Stimulated activated naive B cell treated with anti-CD40 and anti-IgM and Interleukin-4, amounts not matched to agents 10 μg/mL and 1 μg/mL and 100 μg/mL, for 72 hours (primary cell): ENCODE measurements around the gene CPS1.

ENCODE experiments used
- ATAC-seq, 2 donors: fragments of 150-1000 bp; cut with Tn5 transposase; replicated peaks; 2 replicates each; pipeline ENCODE4 v1.10.0; 2021; ENCODE audit warnings: moderate library complexity in 1 of 2
- DNase-seq: peaks from one replicate; pipeline ENCODE4 v3.0.0; 2021
- H3K27ac Mint-ChIP-seq: one replicate; pipeline ENCODE4 v1.8.0; 2022; ENCODE audit warnings: mild to moderate bottlenecking, mixed read lengths
- H3K27me3 Mint-ChIP-seq, 2 donors: one replicate each; pipeline ENCODE4 v1.8.0; 2022; ENCODE audit warnings: mixed read lengths in 2 of 2
- H3K36me3 Mint-ChIP-seq, 2 donors: one replicate each; pipeline ENCODE4 v1.8.0; 2022; ENCODE audit warnings: mixed read lengths in 2 of 2, mild to moderate bottlenecking in 1 of 2
- H3K4me1 Mint-ChIP-seq, 2 donors: one replicate each; pipeline ENCODE4 v1.8.0; 2022; ENCODE audit warnings: mixed read lengths in 2 of 2, mild to moderate bottlenecking in 1 of 2
- H3K4me3 Mint-ChIP-seq, 2 donors: one replicate each; pipeline ENCODE4 v1.8.0; 2022; ENCODE audit warnings: mild to moderate bottlenecking in 2 of 2, mixed read lengths in 2 of 2, moderate library complexity in 1 of 2
- H3K9me3 Mint-ChIP-seq, 2 donors: one replicate each; pipeline ENCODE4 v1.8.0; 2022; ENCODE audit warnings: mixed read lengths in 2 of 2, mild to moderate bottlenecking in 1 of 2

The CPS1 gene

DNA sequence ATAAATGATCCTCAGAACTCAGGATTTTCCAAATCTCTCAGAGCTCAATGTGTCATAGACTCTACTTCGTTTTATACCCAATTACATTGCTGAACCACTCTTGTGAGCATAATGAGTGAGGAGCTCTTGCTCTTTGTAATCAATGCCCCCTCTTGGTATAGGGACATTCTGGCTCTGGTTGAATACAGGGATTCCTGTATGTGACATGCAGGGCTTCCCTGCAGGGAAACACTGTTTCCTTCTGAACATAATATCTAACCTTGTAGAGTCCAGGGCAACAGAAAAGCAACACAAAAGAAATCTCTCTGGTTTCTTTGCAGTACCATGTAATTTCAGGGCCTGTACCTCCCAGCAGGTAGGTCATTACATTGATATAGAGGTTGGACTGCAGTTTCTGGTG, 101.5 kb downstream of the CPS1 start:
- H3K4me3 Mint-ChIP-seq = no peak overlapping the region
- H3K27ac Mint-ChIP-seq = no peak overlapping the region
- no peaks in the 10 kb centered on the region for H3K27me3 Mint-ChIP-seq
- H3K36me3 Mint-ChIP-seq = no peaks in the 10 kb centered on the region
- H3K9me3 Mint-ChIP-seq = peaks cover 5% of the 10 kb centered on the region in 2 donors
- DNase-seq (no peak), ATAC-seq (no peak)
- no peaks in the 10 kb centered on the region for H3K4me1 Mint-ChIP-seq

DNA sequence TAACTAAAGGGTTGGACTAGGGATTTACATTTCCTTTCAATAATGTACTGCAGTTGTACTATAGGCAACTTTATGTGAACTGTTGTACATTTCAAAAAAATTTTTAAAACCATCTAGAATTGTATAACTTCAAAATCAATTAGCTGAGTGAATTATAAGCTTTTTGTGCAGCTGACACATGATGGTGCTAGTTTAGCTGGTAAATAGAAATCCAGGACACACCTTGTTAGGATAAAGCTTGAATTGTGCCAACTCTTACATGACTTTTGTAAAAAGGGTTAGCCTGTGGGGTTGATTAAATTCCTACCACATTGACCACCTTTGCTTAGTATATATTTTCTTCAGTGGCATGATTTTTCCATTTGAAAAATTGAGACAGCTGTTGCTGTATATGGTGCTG, 104.4 kb downstream of the CPS1 start:
- no peak for ATAC-seq
- Mint-ChIP-seq H3K27me3 (no peaks in the 10 kb centered on the region), H3K36me3 (no peaks in the 10 kb centered on the region), H3K27ac (no peak overlapping the region), H3K4me3 (no peak overlapping the region), H3K4me1 (no peaks in the 10 kb centered on the region), H3K9me3 (peaks cover 5% of the 10 kb centered on the region in 2 donors)
- no peak for DNase-seq

DNA sequence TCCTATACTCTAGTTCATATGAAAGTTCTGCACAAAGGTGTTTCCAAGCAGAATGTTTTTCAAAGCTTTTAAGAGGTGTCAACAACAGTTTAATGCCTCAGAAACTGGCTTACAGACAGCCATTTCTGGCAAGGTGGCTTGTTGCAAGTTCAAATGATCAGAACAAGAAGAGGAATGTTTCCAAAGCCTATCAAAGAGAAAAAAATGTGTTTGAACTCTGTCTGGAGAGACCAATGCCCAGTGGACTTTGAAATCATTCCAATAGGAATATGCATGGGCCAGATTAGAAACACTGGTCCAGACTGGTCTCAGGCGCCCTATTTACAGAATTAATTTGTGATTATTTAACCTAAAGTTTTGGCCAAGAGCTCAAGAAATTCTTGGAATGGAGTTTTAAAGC, 106.2 kb downstream of the CPS1 start:
- no peaks in the 10 kb centered on the region for H3K4me1 Mint-ChIP-seq
- peaks cover 5% of the 10 kb centered on the region in 2 donors for H3K9me3 Mint-ChIP-seq
- H3K27me3 Mint-ChIP-seq = no peaks in the 10 kb centered on the region
- DNase-seq (no peak), ATAC-seq (no peak)
- no peak overlapping the region for H3K4me3 Mint-ChIP-seq
- H3K27ac Mint-ChIP-seq = no peak overlapping the region
- H3K36me3 Mint-ChIP-seq = no peaks in the 10 kb centered on the region

DNA sequence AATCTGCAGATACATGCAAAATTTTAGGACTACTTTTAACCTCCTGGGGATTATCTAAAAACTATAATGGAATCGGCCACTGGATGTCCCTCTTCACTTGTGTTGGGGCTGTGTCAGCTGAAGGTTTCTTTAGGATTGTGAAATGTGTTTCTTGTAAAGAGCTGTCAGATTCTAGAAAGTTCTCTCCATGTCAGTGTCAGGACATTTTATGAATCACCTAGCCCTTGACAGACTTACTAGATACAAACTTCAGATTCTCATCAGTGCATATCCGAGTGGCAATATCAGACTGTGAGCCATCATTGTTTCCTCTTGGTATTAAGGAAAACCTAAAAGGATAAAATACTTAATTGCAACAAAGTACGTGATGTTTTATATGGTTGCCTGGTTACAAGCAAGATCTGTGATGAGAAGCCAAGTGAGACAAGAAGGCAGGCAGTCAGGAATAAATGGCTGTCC, 107.3 kb downstream of the CPS1 start:
- Mint-ChIP-seq H3K36me3 (no peaks in the 10 kb centered on the region), H3K4me3 (no peak overlapping the region), H3K27me3 (no peaks in the 10 kb centered on the region), H3K27ac (no peak overlapping the region), H3K9me3 (peaks cover 5% of the 10 kb centered on the region in 2 donors), H3K4me1 (no peaks in the 10 kb centered on the region)
- no peak for ATAC-seq
- DNase-seq = no peak

DNA sequence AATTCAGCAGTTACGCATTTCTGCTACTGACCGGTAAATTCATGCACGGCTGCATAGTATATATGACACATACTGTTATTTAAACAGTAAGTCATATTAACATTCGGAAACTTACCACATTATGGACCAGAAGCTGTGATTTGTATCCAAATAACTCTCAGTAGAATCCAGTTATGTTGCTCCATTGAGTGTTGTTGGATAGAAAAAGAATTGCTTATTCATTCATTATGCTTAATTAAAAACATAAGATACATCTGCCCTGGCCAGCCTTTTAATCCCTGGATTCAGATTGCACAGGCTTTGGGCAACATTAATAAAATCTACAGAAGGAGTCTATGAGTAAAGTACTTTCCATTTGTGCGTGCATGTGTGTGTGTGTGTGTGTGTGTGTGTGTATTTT, 111.3 kb downstream of the CPS1 start:
- no peak overlapping the region for H3K4me3 Mint-ChIP-seq
- no peaks in the 10 kb centered on the region for H3K9me3 Mint-ChIP-seq
- no peak for DNase-seq
- no peak for ATAC-seq
- H3K36me3 Mint-ChIP-seq = no peaks in the 10 kb centered on the region
- no peak overlapping the region for H3K27ac Mint-ChIP-seq
- no peaks in the 10 kb centered on the region for H3K4me1 Mint-ChIP-seq
- H3K27me3 Mint-ChIP-seq = no peaks in the 10 kb centered on the region

DNA sequence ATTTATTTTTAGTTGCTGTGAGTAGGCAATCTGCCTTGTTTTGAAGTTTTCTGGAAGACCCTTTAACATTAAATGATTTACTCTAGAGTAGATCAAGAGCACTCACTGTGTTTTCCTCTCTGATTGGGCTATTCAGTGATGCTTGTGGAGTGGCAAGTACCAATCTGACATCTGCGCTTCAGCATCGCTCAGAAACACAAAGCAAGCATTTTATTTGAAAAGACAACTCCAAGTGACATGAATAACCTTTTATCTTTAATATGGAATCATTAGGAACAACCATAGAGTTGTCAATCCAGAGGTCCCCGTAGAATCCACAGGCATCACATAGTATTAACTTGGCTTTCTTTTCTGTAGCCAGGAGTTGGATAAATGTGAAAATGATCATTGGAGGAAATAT, 114.7 kb downstream of the CPS1 start:
- ATAC-seq (no peak), DNase-seq (no peak)
- Mint-ChIP-seq H3K4me3 (no peak overlapping the region), H3K4me1 (no peaks in the 10 kb centered on the region), H3K36me3 (no peaks in the 10 kb centered on the region), H3K9me3 (no peaks in the 10 kb centered on the region), H3K27ac (no peak overlapping the region), H3K27me3 (no peaks in the 10 kb centered on the region)

DNA sequence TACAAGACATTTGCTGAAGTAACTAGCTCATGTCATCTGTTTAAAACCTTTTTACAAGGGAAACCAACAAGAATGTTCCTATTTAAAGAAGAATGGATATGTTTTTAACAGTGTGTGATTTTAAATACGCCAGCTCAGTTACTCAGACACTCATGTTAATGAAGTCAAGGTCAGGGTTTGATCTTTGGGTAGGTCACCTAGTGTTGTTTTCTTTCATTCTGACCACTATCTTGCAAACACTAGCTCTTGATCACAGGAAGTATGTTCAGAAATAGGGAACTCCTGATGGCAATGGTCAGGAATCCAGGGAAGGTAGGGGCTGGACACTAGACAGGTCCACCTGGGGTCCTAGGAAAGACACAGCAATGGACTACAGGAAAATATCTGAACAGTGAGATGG, 116.7 kb downstream of the CPS1 start:
- no peaks in the 10 kb centered on the region for H3K27me3 Mint-ChIP-seq
- DNase-seq = no peak
- no peak overlapping the region for H3K27ac Mint-ChIP-seq

DNA sequence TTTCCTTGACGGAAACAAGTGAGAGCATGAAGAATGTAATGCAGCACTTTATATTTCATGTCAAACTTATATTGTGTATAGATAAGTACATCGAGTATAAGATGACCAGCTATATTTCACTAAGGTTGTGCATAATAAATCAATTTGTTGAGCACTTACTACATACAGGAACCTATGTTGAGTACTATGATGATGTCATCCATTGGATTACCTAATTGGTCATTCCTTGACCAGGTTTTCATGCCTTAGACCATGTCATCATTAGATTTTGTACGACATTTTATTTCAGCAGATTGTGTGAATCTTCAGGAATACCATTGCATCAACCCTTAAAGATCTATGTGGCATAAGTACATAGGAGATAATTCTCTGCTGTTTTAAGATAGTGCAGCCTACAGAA, 119.7 kb downstream of the CPS1 start:
- Mint-ChIP-seq H3K4me1 (no peaks in the 10 kb centered on the region), H3K36me3 (no peaks in the 10 kb centered on the region), H3K9me3 (no peaks in the 10 kb centered on the region), H3K4me3 (no peak overlapping the region), H3K27me3 (no peaks in the 10 kb centered on the region), H3K27ac (no peak overlapping the region)
- ATAC-seq (no peak), DNase-seq (no peak)

More for the DNA sequence above, 116.7 kb downstream of the CPS1 start:
- H3K4me3 Mint-ChIP-seq = no peak overlapping the region
- no peaks in the 10 kb centered on the region for H3K9me3 Mint-ChIP-seq
- ATAC-seq = no peak
- no peaks in the 10 kb centered on the region for H3K4me1 Mint-ChIP-seq
- no peaks in the 10 kb centered on the region for H3K36me3 Mint-ChIP-seq

DNA sequence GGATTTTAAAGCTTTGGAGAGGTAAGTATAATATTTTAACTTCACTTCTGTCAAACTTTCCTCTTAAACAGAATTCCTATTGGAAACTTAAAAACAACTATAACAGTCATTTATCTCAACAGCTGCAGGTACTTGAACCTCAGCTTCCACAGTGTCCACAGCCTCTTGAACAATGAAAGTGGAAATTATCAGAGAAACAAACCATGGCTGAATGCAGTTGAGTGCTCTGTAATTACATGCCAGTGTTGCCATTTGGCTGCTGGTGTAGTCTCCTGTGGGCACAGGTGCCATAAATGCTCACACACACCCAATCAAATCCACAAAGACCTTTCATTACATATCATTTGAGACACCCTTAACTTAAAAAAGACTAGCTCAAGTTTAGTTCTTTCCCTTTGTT, 125.1 kb downstream of the CPS1 start:
- DNase-seq = no peak
- ATAC-seq = no peak
- Mint-ChIP-seq H3K27ac (no peak overlapping the region), H3K9me3 (peaks cover 0 to 3% of the 10 kb centered on the region in 2 donors), H3K4me1 (no peaks in the 10 kb centered on the region), H3K36me3 (no peaks in the 10 kb centered on the region), H3K4me3 (no peak overlapping the region), H3K27me3 (no peaks in the 10 kb centered on the region)

DNA sequence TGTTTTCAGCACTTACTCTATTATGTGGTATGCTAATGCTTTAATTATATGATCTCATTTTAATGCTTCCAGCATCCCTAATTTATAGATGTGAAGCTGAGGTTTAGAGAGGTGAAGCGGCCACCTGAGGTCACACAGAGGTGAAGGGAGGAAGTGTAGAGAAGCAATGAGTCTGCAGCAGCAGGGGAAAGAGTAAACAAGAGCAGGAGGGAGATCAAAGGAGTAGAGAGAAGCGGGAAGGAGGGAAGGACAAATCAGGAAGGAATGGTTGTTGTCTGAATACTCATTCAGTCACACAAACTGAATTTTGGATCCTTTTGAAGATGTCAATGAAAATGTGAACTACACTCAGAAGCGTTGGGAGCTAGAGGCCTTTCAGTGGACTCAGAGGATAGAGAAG, 130.0 kb downstream of the CPS1 start:
- Mint-ChIP-seq H3K27me3 (no peaks in the 10 kb centered on the region), H3K27ac (no peak overlapping the region), H3K4me3 (no peak overlapping the region), H3K36me3 (no peaks in the 10 kb centered on the region), H3K4me1 (no peaks in the 10 kb centered on the region), H3K9me3 (peaks cover 2 to 4% of the 10 kb centered on the region in 2 donors)
- no peak for ATAC-seq
- DNase-seq = no peak

DNA sequence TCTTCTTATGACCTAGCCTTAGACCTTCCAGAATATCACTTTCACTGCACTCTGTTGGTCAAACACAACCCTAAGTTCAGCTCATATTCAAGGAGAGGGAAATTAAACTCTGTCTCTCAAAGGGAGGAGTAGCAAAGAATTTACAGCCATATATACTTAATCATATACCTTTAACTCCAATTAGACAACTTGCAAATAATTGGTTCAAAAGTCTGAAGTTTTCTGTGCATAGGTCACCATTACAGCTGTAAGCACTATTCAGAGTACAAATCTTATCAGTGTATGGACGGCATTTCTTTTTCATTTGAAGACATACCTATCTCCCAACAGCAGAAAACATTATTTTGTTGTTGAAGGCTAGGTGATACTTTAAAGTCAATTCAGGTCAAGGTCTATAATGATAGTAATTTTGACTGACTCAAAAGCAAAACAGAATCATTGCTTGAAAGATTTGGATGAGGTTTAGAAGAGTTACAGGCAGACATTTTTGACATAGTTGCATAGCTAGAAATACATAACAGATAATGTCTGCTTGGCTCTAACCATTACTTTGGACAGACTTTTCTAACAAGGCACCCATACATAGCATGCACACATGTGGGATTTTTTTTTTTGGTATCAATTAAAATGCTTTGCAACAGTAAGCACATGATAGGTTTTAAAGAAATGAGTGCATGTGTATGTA, 131.5 kb downstream of the CPS1 start:
- ATAC-seq = no peak
- H3K4me1 Mint-ChIP-seq = no peaks in the 10 kb centered on the region
- H3K4me3 Mint-ChIP-seq = no peak overlapping the region
- H3K27me3 Mint-ChIP-seq = no peaks in the 10 kb centered on the region
- peaks cover 2 to 4% of the 10 kb centered on the region in 2 donors for H3K9me3 Mint-ChIP-seq
- H3K36me3 Mint-ChIP-seq = no peaks in the 10 kb centered on the region
- H3K27ac Mint-ChIP-seq = no peak overlapping the region
- no peak for DNase-seq

DNA sequence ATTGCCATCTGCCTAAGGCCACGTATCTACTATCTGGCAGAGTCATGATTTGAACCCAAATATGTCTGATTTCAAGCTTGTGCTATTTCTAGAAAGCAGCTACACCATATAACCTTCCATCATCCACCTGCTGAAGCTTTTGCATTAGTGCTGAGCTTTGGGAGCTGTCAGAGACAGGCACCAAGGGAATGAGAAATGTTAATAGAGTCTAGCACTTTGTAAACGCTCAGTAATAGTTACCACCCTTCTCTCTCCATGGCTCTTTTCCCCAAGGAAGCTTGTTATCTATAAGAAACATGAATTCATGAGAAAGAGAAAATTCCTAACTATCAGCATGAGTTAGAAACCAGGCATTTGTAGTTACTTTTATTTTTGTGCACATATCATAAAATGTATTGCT, 151.5 kb downstream of the CPS1 start:
- Mint-ChIP-seq H3K27me3 (no peaks in the 10 kb centered on the region), H3K36me3 (no peaks in the 10 kb centered on the region), H3K9me3 (no peaks in the 10 kb centered on the region), H3K4me1 (no peaks in the 10 kb centered on the region), H3K4me3 (no peak overlapping the region), H3K27ac (no peak overlapping the region)
- ATAC-seq = no peak
- no peak for DNase-seq

DNA sequence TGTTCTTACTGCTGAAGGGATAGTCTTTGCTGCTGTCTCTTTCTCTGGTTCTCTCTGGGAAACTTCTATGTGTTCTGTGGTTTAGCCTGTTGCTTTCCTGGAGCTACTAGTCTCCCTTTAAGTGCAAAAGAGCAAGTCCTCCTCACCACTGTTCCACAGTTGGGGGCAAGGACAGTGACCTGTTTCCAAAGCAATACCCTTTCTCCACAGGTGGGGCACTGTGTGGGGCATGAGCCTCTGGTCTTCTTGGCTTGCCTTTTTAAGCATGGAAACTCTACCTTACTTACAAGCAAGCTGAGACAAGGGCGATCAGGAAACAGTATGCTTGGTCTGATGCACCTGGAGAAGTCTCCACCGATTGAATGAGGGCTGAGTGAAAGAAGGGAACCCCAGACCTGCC, 156.7 kb downstream of the CPS1 start:
- H3K4me3 Mint-ChIP-seq = no peak overlapping the region
- no peaks in the 10 kb centered on the region for H3K27me3 Mint-ChIP-seq
- no peaks in the 10 kb centered on the region for H3K9me3 Mint-ChIP-seq
- ATAC-seq (peak in 1 of 2 donors; percentile 27), DNase-seq (no peak)
- no peaks in the 10 kb centered on the region for H3K36me3 Mint-ChIP-seq
- no peaks in the 10 kb centered on the region for H3K4me1 Mint-ChIP-seq
- no peak overlapping the region for H3K27ac Mint-ChIP-seq

DNA sequence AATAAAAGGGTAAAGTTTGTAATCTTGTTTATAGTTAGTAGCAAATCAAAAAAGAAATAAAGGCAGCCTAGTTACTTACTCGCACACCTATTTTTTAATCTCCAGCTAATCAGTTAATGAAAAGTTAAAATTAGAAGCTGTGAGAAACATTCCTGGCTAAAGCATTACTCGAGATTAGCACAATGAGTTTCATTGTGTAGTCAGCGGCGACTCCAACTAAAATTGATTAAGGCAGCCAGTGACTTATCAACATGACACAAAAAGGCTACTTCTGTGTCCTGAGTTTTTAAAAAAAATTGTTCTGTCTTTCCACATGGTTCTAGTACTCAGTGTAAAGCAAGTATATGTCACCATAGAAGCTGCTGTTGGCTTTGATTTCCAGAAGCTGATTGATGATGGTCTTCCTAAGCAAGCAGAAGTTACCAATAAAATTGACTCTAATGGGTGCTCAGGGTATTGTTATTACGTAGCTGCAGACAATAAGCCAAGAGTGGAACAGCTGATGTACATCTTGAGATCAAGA, 159.2 kb downstream of the CPS1 start:
- Mint-ChIP-seq H3K4me1 (no peaks in the 10 kb centered on the region), H3K27ac (no peak overlapping the region), H3K9me3 (no peaks in the 10 kb centered on the region), H3K4me3 (no peak overlapping the region), H3K27me3 (no peaks in the 10 kb centered on the region), H3K36me3 (no peaks in the 10 kb centered on the region)
- ATAC-seq (no peak), DNase-seq (no peak)

DNA sequence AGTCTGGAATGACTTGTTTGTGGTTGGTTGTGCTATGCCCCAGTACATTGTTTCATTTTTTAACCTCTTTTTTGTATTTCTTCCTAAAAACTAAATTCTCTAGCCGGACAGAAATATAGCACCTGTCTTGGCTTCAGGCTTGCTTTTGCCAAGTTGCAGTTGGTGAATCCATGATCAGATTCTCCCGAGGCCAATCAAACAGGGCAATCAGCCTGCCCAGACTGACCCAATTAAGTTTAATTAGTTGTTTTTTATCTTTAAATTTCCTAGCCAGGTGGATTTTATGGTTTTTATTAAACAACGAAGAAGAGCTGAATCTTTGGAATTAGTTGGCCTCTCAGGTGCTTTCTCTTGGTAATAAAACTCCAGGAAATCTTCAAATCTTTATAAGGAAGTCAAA, 162.1 kb downstream of the CPS1 start:
- no peaks in the 10 kb centered on the region for H3K36me3 Mint-ChIP-seq
- no peaks in the 10 kb centered on the region for H3K9me3 Mint-ChIP-seq
- no peak overlapping the region for H3K27ac Mint-ChIP-seq
- no peaks in the 10 kb centered on the region for H3K27me3 Mint-ChIP-seq
- no peak for DNase-seq
- H3K4me3 Mint-ChIP-seq = no peak overlapping the region
- no peak for ATAC-seq
- no peaks in the 10 kb centered on the region for H3K4me1 Mint-ChIP-seq

DNA sequence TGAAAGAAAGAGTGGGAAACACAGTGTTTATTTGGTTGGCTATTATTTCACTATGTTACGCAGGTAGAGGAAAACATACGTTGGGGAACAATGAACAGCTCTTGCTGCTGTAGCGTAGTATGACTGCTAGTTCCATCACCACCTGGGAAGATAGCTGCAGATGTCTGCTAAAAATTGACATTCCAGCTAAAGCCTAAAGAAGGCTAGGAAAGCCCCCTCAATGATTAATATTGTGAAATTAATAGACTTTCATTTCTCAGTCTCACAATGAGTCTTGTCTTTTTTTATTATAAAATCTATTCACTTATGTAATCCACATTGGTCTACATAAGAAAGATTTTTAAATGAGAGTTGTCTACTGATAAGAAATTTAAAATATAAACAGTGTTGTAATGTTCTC, 165.7 kb downstream of the CPS1 start:
- H3K9me3 Mint-ChIP-seq = no peaks in the 10 kb centered on the region
- no peak overlapping the region for H3K4me3 Mint-ChIP-seq
- ATAC-seq (no peak), DNase-seq (no peak)
- no peaks in the 10 kb centered on the region for H3K36me3 Mint-ChIP-seq
- H3K27me3 Mint-ChIP-seq = no peaks in the 10 kb centered on the region
- H3K4me1 Mint-ChIP-seq = no peaks in the 10 kb centered on the region
- H3K27ac Mint-ChIP-seq = no peak overlapping the region
